SJCRH30 (cell line): Measurements from ENCODE around the gene ITGB8. TPM values are rescaled to one million over a fixed set of nuclear protein-coding genes. Genes with fewer than 3 reads are reported as not detected.

Experiments used
- DNase-seq, 2 experiments: peaks; one replicate each; pipeline ENCODE4 v3.0.0-alpha.2; 2015 to 2020
- H3K27ac ChIP-seq: fragments of 250-450 bp; sonication (Bioruptor Pico); 2 replicates; pipeline ENCODE4 v1.5.1; 2020; ENCODE audit warnings: mild to moderate bottlenecking, moderate library complexity
- H3K27me3 ChIP-seq: fragments of 250-450 bp; sonication (Bioruptor Pico); 2 replicates; pipeline ENCODE4 v1.5.1; 2020; ENCODE audit warnings: mild to moderate bottlenecking, moderate library complexity
- H3K36me3 ChIP-seq: fragments of 250-450 bp; sonication (Bioruptor Pico); 2 replicates; pipeline ENCODE4 v1.5.1; 2020; ENCODE audit warnings: mild to moderate bottlenecking, moderate library complexity
- H3K4me1 ChIP-seq: fragments of 250-450 bp; sonication (Bioruptor Pico); 2 replicates; pipeline ENCODE4 v1.5.1; 2020; ENCODE audit warnings: mild to moderate bottlenecking, moderate library complexity
- H3K4me3 ChIP-seq: fragments of 250-450 bp; sonication (Bioruptor Pico); 2 replicates; pipeline ENCODE4 v1.5.1; 2020; ENCODE audit warnings: mild to moderate bottlenecking, moderate library complexity
- H3K9me3 ChIP-seq: fragments of 250-450 bp; sonication (Bioruptor Pico); replicated peaks from 2 replicates; pipeline ENCODE4 v1.5.1; 2020; ENCODE audit warnings: mild to moderate bottlenecking, moderate library complexity
- total RNA-seq: library from RNA; depleted of rRNA; stranded (reverse); fragments of >200 nt; shearing (Covaris generic); gene quantifications from 2 replicates; pipeline ENCODE4 v1.2.3, GENCODE V29; 2014; rRNA removed

The ITGB8 gene
- total RNA-seq, 1 experiment from 2014 or later: 40.0 TPM

DNA sequence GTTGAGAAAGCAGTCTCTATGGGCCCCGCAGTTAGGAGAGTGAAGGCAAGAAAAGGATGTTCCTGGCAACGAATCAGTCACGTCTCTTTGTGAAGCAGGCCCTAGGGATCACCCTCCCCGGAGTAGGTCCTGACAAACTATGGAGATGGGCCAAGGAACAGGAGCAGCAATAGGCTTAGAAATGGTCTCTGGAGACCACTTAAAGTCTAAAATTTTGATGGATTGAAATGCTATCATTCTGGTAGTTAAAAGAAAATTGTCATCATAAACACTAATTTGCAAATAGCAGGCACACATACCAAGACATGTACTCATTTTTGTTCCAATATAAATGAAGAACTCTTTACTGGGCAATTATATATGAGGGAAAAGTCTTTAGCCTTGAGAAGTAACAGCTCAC, 123.5 kb downstream of the ITGB8 start:
- no peaks in the 10 kb centered on the region for H3K36me3 ChIP-seq
- H3K9me3 ChIP-seq: no peaks in the 10 kb centered on the region
- no peak overlapping the region for H3K27ac ChIP-seq
- H3K4me1 ChIP-seq: no peaks in the 10 kb centered on the region
- no peak for DNase-seq
- H3K4me3 ChIP-seq: no peak overlapping the region
- no peaks in the 10 kb centered on the region for H3K27me3 ChIP-seq

DNA sequence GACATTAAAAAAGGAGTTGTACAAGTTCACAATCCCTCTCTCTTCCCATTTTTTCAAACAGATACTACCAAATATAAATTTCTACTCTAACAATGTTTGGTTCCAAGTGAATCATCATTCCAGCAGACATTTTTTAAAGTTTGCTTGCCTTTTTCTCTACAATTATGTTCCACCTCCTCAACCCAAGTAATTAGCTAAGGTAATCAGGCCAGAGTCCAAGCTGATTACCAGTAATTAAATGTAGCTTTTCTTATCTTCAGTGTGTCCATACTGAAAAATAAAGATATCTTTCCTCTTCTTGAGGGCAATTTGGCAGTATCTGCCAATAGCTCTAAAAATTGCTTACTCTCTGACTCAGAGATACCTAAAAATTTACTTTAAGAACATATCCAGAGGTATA, 126.0 kb downstream of the ITGB8 start:
- no peaks in the 10 kb centered on the region for H3K27me3 ChIP-seq
- H3K27ac ChIP-seq: no peak overlapping the region
- no peaks in the 10 kb centered on the region for H3K36me3 ChIP-seq
- H3K9me3 ChIP-seq: no peaks in the 10 kb centered on the region
- no peak for DNase-seq
- no peaks in the 10 kb centered on the region for H3K4me1 ChIP-seq
- H3K4me3 ChIP-seq: no peak overlapping the region

DNA sequence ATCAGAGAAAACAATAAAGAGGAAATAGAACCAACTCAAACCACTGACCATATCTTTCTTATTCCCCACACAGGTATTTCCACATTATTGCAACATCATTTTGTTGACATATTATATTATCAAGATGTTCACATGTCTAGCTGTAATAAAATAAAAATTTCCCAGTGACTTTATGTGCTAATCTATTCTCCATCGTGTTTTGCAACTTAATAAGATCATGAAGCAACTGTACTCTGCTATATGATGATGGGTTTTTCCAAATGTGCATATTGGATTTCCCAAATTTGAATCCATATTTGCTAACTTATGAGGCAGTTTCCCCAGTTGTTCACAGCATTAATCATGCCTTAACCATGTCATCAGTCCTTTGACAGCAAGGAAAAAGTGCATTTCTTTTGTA, 127.8 kb downstream of the ITGB8 start:
- Histone ChIP-seq H3K36me3 (no peaks in the 10 kb centered on the region), H3K4me3 (no peak overlapping the region), H3K27me3 (no peaks in the 10 kb centered on the region), H3K27ac (no peak overlapping the region), H3K9me3 (no peaks in the 10 kb centered on the region), H3K4me1 (no peaks in the 10 kb centered on the region)
- no peak for DNase-seq

DNA sequence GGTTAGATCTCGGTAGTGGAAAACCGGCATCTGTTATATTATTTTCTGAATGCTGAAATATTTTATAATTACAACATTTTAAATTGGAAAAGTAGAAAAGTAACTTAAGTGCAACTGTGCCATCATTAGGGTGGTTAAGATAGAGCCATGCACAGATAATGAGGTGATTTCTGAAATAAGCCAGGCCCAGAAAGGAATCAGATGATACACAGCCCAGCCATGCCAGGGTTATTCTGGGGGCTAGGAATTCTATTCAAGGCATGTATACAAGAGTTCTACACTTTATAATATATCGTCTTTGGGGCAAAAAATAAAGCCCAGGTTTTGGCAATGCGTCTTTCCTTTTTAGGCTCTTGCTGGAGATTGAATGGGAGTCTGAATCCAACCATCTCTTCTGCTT, 128.7 kb downstream of the ITGB8 start:
- H3K4me3 ChIP-seq: no peak overlapping the region
- no peak overlapping the region for H3K27ac ChIP-seq
- no peaks in the 10 kb centered on the region for H3K27me3 ChIP-seq
- H3K36me3 ChIP-seq: no peaks in the 10 kb centered on the region
- no peaks in the 10 kb centered on the region for H3K9me3 ChIP-seq
- H3K4me1 ChIP-seq: no peaks in the 10 kb centered on the region
- DNase-seq: no peak

DNA sequence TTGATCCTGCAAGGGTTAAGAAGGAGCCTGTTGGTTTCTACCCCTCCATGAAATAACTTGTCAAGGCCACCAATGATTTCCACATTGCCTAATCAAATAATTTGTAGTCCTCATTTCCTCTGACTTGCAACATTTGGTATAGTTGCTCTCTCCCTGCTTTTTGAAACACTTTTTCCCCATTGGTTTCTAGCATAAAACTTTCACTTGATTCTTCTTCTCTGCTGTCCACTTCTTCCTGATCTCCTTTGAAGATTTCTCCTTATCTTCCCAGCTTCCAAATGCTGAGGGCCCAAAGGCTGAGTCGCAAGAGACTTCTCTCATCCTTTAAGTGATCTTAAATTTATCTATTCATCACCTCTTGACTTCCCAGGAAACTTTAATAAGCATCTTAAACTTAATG, 134.2 kb downstream of the ITGB8 start:
- no peaks in the 10 kb centered on the region for H3K36me3 ChIP-seq
- H3K9me3 ChIP-seq: no peaks in the 10 kb centered on the region
- H3K4me1 ChIP-seq: no peaks in the 10 kb centered on the region
- DNase-seq: no peak
- H3K27ac ChIP-seq: no peak overlapping the region
- H3K27me3 ChIP-seq: no peaks in the 10 kb centered on the region
- no peak overlapping the region for H3K4me3 ChIP-seq

Other genes starting within 250 kb of the ITGB8 start
- 0.08 TPM in 2 replicates for gene MACC1, start 113.5 kb upstream of the ITGB8 start, total RNA-seq